Diencephalon (tissue), 1 donor: ENCODE measurements around the gene CATSPERB. TPM values are rescaled to one million over a fixed set of nuclear protein-coding genes. Genes with fewer than 3 reads are reported as not detected.

Experiments
- small RNA-seq: library from RNA; depleted of rRNA; stranded (forward); fragments of <200 nt; gene quantifications from one replicate; pipeline ENCODE3, GENCODE V24; 2014
- total RNA-seq: library from RNA; depleted of rRNA; stranded (reverse); fragments of >200 nt; gene quantifications from one replicate; pipeline ENCODE4 v1.2.3, GENCODE V29; 2014

Gene CATSPERB, protein sequence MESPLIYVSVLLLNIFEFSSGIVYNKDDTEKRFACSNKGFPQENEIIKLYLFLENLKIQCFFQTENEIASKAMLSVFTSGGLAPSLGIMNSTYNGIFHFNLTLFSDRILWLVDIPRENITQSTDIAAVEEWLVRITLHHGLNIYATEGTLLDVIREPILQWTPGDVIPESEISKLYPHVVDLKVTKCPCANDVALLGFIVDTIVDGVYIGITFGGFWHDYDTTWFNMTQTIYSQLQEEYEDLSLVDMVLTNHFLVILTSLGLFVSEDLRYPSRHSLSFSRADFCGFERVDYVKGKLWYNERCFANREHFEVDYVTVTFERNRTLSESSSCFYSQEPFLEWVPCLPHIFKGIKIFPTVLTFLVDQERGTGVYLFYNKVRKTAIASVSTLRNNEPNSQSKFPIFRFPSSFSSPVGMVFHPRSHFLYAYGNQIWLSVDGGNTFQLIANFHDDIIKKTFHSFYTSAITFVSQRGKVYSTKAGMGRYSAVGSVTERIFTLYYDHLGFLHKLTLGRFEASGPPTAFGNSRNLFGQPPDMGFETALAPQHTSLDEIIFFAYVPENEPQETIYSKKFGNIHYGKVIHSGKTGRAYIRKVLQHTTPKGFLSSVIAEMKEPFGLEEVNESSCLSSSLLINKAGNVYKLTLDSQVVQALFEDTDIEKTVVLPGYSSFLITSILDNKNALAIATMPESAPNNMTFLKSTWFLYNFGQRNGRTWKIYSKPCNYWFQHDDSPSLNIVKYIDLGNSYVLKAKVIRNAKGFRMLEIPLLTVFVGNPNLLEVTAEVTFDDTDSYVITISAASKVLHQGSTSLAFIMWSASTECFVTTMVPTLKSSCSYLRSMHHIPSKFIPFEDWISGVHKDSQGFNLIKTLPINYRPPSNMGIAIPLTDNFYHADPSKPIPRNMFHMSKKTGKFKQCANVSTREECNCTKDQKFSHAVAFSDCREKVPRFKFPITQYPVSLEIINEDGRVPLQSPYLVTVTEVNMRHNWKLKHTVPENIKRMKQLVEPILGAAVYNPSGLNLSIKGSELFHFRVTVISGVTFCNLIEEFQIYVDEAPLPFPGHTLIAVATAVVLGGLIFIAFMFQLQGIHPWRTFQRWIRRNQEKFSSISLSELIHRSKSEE
- total RNA-seq = 3.5 TPM

DNA sequence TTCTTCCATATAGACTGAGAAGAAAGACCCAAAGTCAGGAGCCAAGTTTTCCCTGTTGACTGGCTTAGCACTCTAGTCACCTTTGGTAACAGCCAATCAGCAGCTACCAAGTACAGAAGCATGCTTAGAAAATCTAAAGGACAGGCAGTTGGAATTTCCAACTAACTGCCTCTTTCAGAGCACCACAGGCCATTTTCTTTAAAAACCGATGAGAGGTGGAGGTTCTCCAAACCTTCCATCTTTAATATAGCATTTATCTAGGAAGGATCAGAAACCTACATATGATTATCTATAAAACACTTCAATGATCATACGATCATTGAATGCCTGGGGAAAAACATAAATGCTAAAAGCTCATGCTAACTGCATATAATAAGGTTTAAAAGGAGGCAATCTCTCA, at the start of gene CATSPERB:
Gene CATSPERB, minus strand, starts transcription at position 101 of the 400 bp plus-strand sequence. CDS start 2,607 bp downstream, outside the sequence.

Small RNAs within 50 kb of the gene (small RNA-seq; reads per million reads assigned to genes)
- gene AL133373.1 (not detected), gene POLR3GP1 (not detected), gene RF00012 (not detected)

Other genes with a start within 250 kb of the CATSPERB start
- gene PPP4R3A, start 221.8 kb downstream of the CATSPERB start, total RNA-seq = 102 TPM
- gene TC2N, start 135.4 kb upstream of the CATSPERB start, total RNA-seq = 25.1 TPM
- gene FBLN5, start 215.6 kb upstream of the CATSPERB start, total RNA-seq = 10.1 TPM